CD4-positive, alpha-beta T cell treated with Interleukin-6 at 100 ng/mL for 8 hours (primary cell): ENCODE measurements around the gene MESD.

Experiments
- DNase-seq: peaks from one replicate; pipeline ENCODE4 v3.0.0-alpha.2; 2020; ENCODE audit warnings: mixed read lengths, low spot score

The MESD gene

DNA sequence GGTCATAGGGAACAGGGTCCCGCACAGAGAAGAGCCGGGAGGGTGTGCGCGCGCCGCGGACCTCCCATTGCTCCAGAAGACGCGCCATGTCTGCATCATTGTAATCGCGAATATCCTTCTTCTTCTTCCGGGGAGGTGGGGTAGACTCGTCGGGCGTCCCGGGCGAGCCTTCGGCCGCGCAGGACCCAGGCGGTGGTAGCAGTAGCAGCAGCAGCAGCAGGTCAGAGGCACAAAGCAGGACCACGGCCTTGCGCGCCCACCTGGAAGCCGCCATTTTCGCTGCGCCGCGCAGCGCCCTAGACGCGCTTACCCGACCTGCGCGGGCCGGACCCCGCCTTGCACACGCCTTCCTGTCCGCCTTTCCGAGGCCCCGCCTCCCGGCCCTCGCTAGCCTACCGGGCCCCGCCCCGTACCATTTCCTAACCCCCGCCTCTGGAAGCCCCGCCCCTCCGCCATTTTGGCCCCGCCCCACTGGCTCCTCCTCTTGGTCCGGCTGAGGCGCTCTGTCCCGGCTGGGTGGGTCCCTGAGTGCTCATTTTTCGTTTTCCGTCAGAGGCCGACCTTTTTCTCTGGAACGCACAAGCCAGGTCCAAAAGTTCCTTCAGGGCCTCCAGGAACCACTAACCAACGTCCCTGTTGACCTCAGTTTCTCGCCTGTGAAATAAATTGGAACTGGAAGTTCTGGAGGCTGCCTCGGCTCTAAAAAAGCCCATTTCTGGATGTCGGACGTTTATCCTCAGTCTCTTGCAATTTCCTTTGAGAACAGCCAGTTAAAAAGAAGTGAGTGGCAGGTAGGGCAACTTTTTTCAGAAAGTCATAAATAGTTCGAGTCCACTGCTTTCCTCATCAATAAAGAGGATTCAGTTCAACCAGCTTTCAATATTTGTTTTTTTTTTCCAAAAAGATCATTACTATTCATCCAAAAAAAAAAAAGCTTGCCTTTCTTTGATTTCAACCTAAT lies at the start of gene MESD:
TSS of gene MESD (minus strand) at position 302 of the 961 bp plus-strand sequence. CDS start at position 274, 28 bp downstream.
- peak; percentile 97 for DNase-seq

DNA sequence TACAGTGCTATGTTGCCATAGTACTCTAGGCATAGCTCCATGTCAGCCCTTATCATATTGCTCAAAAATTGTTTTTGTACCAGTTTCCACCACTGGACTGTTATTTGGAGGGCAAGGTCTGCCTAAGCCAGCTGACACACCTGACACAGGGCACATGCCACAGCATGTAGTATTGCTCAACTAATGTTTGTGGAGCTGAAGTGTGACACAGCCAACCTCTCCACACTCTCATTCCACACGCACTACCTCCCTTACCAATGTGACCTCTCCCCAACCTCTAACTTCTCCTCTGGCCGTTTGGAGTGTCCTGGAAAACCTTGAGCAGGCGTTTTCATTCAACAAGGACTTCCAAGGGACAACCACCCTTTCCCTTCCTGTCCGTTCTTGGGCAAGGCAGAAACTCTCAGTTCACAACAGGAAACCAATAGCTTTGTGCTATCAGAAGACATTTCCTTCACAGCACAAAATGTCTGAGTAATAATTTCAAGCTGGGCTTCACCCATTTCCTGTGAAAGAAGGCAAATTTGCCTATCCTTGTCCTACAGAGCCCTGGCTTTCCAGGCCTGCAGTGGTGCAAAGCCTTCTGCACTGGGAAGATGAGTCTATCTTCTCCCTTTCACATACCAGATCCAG lies 49.5 kb upstream of the MESD start:
- DNase-seq: no peak

DNA sequence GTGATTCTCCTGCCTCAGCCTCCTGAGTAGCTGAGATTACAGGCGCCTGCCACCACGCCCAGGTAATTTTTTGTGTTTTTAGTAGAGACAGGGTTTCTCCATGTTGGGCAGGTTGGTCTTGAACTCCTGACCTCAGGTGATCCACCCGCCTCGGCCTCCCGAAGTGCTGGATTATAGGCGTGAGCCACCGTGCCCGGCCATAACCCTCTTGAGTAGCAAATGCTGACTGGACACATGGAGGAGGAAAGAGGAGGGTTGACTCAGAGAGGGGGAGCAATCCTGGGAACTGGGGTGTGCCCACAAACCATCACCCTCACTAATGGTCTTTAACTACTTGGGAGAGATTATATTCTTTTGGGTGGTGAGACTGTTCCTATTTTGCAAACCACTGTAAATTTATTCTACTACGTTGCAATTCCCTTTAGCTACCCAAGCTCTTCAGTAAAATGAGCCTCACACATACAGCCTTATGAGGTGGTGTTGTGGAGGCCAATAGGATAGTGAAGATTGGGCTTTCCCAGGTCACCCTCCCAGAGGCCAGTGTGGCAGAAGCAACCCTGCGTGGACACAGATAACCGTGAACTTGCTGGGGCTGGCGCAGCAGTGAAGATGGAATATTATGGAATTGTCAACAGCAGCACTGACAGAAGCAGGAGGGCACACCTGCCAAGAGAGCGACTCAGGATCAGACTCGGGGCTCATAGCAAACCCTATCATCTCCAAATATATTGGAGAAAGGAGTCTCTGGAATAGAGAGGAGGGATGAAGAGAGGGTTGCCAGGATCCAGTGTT lies 48.5 kb upstream of the MESD start:
- DNase-seq: no peak

DNA sequence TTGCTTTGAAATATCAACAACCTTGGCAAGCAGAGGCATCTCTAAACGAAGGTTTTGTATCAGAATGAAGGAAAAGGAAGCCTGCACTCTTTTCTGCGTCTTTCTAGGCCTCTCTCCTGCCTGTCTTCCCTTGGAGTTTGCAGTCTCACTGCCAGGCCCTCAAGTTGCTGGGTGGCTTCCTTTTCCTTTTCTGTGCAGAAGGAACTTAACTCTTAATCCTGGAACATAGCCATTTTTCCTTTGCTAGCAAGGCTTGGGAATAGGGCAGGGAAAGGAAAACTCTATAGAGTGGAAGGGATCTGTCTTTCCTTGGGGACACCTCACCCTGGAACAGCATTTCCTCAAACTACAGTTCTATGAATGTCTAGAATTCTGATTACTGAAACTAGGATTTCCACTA lies 43.9 kb upstream of the MESD start:
- no peak for DNase-seq

DNA sequence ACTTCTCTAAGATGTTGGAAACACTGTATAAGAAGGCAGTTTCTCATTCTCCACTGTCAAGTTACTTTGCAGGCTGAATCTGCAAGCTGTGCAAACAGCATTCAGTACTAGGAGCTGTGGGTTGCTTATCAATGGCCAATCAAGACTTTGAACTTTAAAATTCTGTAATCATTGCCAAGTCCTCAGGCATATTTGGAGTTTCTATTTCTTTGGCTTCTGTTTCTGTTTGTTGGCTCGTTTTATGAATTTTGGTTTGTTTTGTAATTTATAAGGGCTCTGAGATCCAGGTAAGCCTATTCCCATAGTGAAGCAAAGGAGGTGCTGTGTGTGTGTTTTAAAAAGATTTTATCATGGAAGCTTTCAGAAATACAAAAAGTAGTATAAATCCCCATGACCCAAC lies 43.2 kb upstream of the MESD start:
- DNase-seq: no peak

DNA sequence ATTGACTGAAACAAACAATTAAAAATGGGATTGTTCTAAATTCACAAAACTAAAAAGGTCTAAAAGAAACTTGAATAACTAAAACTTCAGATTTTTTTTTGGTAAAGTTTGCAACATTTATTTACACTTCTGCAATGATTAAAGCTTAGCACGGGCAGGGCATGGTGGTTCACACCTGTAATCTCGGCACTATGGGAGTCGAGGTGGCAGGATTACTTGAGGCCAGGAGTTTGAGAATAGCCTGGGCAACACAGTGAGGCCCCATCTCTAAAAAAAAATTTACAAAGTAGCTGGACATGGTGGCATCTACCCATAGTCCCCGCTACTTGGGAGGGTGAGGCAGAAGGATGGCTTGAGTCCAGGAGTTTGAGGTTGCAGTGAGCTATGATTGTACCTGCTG lies 42.7 kb upstream of the MESD start:
- DNase-seq: no peak

DNA sequence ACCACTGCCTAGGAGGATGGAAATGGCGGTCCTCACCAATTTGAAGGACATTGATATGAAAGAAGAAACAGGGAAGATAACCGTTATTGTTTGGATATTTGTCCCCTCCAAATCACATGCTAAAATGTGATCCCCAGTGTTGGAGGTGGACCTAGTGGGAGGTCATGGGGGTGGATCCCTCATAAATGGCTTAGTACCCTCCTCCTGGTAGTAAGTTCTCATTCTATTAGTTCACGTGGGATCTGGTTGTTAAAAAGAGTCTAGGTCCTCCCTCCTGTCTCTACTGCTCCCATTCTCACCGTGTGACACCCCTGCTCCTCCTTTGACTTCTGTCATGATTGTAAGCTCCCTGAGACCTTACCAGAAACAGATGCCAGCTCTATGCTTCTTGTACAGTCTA lies 41.6 kb upstream of the MESD start:
- DNase-seq: no peak

DNA sequence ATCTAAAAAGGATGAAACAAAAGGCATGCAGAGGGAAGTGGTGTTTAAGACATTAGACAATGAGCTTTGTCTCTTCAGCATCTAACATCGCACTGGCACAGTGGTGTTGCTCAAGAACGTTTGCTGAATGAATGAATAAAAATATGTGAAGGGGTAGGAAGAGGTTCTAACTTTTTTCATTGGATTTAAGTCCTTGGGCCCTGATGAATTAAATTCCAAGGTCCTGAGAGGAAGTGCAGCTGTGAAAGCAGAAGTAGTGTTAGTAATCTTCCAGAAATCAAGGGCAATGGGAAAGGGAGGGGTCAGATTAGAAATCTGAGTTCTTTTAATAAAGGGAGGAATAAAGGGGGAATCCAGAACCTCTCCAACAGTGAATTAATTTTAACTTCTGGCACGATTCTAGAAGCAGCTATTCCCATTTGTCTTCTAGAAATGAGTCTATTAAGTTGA lies 40.7 kb upstream of the MESD start:
- no peak for DNase-seq

DNA sequence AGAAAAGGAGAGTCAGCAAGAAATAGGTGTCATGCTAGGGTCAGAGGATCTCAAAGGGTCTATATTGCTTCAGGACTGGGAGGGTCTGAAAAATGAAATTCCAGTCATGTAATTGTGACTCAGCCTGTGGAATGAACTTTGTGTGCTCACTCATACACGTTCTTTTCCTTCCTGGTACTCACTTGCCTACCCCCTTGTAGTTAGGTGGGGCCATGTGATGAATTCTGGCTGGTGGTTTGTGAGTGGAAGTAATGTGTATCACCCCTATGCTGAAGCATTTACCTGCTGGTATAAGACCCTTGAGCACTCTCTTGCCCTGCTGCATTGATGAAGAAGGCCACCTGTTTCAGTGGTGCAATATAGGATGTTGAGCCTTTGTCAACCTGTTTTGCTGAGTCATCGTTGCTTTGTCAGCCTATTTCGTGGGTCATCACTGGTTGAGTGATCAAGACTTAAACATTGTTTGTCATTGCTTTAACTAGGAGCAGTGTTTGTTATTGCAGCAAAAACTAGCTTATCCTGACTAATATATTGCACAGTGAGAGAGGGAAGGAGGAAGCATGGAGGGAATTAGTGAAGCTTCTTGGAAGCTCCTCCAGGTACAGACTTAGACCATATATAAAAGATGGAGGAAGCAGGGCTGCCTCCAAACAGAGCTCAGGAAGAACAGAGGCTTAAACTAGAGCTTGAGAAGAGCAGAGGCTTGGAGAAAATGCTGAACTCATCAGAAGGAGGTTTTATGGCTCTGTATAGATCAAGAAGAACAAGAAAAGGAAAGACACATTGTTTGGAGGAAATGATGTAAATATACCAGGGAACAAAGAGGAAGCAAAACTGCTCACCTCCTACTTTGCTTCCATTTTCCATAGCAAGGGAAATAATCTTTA lies 40.0 kb upstream of the MESD start:
- no peak for DNase-seq

DNA sequence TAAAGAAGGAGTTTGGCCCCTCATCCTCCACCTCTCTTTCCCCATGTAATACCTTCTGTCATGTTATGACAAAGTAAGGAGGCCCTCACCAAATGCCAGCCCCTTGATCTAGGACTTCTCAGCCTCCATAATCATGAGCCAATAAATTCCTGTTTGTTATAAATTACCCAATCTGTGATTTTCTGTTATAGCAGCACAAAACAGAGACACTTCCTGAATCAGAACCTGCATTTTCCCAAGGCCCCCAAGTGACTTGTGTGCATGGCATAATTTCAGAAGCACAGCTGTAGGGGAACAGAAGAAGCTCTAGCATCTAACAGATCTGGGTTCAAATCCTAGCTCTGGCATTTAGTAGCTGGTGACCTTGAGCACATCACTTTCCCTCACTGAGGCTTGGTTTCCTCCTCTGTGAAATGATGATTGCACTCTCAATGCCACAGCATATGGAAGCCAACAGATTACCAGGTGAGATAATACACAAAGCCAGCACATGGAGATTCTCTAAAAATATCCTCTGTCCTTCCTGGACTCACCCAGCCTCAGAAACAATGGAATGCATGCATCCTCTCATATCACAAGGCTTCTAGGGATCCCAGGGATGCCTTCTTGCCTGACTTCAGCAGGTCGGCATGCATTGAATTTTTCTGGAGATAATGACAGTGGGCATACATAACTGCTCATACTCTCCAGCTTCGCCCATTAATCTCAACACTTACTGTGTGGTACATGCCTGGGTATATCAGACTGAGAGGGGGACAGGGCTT lies 37.4 kb upstream of the MESD start:
- DNase-seq: no peak

DNA sequence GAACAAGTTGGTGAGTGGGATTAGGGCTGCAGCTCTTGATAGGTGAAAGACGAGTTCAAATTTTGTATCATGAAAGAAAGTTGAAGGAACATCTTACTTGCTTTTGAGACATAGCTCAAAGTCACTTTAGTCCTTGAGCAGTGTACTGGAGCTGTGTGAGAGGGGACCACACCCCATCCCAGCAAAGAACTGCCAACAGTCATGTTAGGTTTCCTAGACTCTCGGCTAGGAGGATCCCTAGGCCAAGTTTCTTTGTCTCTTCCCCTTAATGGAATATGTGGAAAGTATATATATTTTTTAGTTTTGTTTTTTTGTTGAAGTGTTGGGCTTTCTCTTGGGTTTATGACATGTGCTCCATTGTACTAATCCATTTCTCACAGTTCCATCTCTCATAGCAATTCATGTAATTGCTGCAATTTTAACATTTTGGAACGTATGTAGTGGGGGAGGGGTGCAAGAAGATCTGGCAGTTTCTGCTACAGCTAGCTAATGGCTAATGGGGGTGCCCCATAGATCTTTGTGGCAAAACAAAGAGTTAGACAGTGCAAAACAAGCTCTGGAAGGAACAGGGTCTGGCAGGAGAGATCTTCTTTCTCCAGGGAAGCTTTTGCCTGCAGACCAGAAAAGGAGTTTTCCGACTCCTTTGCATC lies 36.2 kb upstream of the MESD start:
- no peak for DNase-seq

DNA sequence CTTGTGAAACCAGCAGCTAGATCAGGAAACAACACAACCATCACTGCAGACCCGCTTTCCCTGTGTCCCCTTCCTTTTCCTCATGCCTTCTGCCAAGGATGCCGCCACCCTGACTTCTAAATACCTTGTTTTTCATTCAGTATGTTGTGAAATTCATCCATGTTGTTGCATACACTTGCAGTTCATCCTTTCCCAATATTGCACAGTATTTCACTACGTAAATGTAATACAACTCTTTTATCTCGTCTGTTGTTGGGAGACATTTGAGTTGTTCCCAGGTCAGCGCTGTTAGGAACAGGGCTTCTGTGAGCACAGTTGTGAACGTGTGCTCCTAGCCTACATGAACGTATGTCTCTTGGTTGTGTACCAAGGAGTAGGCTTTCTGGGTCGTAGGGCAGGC lies 35.3 kb upstream of the MESD start:
- no peak for DNase-seq

DNA sequence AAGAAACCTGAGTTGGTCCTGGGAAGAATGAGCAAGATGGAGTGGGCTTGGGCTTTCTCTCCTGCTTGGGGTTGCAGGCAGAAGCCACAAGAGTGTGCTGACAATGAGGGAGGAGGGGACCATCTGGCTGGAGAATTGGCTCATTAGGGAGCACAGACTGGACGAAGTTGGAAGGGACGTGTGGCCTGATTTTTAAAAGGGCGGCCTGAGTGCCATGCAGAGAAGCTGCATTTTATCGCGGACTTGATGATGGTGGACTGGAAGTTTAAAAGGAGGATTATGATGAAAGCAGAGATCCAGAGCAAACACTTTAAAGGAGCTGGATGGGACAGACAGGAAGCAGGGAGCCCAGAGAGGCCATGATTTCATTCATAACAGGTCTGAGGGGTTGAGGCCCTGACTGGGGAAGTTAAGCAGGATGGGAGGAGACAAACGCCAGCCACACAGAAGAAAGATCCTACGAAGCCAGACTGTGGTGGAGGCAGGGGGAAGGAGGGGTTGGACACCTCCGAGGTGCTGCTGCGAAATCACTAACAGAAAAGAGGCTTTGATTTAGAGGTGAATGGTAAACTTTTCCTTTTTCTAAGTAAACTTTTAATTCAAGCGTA lies 34.8 kb upstream of the MESD start:
- DNase-seq: no peak

DNA sequence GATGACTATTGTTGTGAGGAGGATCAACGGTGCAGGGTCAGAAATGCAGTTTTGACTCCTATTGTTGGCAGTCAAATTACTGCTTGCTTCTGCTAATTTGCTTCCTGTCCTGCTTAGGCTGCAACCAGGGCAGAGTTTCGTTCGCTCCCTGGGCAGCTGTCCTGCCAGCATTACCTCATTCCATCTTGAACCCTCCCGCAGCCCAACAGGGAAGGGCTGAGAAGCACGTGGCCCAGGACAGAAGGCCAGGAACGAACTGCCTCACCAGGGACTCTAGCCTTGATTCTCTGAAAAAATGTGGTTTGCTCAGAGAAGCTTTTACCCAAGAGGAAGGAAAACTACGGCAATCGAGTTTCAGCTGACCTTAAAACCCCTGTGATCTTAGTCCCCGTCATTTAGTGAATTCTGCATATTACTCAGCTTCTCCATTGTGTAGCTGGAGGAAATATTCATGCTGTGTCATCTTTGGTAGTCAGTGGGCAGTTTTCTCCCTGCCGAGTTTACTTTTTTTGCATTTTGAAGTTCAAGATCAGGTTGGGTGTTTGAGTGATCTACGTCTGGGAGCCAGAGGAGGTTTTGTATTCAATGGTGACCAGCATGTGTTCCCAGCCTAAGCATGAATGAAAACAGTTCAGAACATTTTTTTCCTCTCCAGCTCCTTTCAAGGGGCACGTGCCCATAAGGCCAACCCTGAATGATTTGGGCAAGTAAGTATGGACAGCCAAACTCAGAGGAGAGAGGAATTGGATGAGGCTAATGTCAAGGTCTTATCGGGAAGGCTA lies 34.1 kb upstream of the MESD start:
- peak; percentile 4 for DNase-seq

DNA sequence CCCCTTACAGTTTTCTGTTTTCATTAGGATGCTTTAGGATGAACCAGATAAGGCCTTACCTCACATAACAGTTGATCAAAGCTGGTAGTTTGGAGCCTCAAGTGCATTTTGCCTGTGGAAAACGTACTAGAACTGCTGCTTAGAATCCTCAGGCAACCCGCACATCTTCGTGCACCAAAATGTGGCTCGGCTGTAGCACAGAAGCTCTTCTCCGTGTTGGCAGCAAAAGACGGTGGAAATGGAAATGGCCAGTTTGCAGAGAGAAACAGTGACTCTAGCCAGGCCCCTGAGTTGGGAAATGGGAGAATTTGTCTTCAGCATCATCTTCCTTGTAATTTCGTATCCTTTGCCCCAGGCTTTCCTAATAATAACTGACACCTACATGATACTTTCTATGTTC lies 31.7 kb upstream of the MESD start:
- DNase-seq: no peak

DNA sequence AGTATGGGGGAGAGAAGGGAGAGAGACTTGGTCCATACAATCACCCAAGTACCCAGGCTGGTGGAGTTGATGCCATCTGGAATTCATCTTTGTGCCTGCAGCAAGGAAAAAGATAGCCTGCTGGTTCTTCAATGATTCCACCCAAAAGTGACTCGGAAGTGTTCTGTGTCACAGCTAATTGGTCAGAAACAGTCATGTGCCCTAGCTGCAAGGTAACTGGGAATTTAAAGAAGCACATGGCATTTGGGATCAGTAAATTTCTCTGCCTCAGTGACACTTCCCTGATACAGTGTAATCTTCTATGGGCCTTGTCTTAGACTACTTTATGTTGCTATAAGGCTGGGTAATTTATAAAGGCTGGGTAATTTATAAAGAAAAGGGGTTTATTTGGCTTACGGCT lies 28.6 kb upstream of the MESD start:
- DNase-seq: no peak

DNA sequence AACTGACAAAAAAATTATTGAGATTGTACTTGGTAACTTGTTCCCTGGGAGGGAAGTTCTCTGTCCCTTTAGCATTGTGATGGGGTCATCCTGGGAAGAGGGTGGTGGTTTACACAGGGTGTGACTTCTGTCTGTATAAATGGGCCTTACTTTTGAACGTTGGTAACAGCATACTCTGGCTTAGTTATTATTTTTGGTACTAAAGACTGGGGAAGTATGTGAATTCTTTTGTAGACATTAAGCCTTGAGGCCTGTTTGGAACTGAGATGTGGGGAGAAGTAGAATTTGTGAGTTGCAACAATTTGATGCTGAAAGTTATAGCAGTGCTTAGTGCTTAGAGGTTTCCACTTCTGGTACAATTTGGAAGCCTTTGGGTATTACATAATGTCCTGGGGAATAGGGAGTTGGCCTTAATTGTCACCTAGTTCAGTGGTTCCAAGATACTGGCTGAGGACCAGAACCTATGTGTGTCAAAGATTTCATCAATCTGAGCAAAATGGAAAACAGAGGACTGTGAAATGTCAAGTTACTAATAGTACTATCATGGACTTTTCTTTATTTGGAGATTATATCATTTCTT lies 27.0 kb upstream of the MESD start:
- DNase-seq: no peak

DNA sequence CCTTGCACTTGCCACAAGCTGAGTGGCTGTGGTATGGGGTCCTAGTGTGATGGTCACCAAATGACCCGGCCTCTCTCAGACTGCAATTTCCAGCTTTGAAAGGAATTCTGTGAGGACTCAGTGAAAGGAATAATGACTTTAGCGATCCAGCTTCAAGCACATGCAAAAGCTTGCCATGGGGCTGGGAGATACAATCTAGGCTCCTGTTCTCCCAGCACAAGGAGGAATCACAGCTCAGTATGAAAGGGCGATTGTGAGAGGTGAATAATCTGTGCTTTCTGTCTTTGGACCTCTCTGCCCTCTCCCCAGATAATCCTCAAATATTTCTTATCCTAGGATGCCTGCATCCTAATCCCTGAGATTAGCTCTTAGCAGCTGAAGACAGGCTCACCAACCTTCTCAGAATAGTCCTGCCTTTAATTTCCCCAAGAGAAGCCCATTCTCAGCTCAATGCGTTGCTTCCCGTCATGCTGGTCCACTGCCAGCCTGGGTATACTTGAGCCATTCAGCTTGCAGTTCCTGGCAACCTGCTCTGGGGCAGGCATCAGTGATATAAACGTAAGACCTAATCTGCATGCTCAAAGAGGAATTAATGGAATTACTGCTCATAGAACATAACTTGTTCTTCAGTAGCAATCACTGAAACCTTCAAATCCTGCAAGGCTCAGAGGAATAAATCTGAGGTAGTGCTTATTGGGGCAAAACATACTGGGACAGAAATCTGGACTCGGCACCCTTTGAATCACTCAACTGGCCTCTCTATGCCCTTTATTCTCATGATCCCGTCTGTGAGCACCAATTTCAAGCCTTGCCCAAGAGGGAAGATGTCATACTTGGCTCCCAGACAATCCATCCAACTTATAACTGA lies 26.2 kb upstream of the MESD start:
- no peak for DNase-seq
